Fibroblast of peridontal ligament (primary cell): Measurements from ENCODE around the gene BCAS3.

Source experiments
- DNase-seq: peaks from one replicate; pipeline ENCODE4 v3.0.0-alpha.2; 2010; ENCODE audit errors: extremely low read depth

Gene BCAS3

DNA sequence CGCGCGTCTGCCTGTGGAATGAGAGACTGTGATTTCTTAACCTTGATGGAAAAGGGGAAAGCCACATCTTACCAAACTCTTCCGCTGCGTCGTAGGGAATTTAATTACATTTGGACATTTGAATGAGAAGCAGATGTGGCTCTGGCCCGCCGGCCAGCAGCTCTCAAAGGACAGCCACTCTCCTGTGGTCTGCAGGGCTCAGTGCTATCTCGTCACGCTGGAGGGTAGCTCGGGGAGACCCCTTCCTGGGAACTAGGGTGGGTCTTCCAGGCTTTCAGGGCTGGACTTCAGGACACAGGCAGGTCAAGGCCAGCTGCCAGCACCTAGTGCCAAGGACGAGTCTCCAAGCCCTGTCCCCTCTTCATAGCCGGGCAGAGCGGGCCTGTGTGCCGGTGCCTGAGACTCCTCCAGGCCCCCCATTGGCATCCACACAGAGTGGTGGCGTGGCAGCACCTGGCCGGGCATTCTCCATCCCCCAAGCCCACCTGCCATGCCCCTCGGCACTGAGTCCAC, 706.1 kb downstream of the BCAS3 start:
- DNase-seq, result peak; percentile 92

DNA sequence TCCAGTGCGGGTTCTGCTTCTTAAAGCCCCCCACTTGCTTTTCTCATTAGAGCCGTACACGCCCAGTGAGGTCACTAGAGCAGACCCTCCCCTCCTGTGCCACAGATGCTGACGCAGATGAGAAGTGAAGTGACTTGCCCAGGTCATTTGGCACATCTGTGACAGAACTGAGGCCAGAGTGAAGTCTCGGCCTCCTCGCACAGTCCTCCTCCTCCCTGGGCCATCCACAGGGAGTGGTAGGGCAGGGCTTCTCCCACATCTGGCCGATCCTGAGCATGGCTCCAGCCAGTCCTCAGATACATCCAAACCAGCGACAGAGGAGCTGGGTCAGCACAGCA, 706.7 kb downstream of the BCAS3 start:
- DNase-seq, result no peak

DNA sequence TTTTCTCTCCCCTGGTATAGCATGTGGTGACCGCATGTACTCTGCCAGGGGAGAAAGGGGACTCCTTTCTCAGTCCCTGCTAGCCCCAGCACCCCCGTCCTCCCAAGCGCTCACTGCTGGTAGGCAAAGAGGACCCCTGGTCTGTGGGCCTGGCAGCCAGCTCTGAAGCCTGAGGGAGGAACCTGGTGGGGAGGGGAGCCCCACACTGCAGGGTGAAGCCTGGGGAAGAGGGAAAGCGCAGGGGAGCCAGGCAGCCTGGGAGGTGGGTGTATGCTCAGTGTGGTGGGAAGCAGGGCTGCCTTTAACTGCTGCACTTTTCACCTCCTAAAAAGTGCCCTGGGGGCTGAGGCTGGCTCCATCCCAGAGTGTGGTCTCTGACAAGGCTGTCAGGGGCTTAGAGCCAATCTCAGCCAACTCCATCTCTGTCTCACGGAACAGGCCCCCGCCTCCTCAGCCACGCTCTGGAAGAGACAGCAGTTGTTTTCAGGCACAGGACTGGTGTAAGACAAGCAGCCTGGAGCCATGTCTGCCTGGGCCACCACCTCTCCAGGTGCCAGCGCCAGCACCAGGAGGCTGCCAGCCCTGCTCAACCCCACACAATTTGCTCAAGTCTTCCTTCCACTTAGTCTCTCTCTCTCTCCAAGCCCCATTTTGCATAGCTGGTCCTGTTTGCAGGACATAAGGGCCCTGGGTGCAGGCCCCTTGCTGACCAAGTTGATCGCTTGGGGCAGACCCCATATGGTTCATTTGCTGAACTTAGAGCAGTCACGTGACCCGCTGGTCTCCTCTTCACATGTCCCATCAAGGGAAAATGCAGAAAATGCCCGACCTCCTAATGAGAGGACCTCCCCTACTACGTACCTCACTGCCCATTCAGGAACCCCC, 707.3 kb downstream of the BCAS3 start:
- DNase-seq, result no peak

GRCh38 chr17:61385577-61386236, 708.1 kb downstream of the BCAS3 start:
- DNase-seq, result peak; percentile 40

GRCh38 chr17:61386251-61386650, 708.6 kb downstream of the BCAS3 start:
- DNase-seq, result no peak

DNA sequence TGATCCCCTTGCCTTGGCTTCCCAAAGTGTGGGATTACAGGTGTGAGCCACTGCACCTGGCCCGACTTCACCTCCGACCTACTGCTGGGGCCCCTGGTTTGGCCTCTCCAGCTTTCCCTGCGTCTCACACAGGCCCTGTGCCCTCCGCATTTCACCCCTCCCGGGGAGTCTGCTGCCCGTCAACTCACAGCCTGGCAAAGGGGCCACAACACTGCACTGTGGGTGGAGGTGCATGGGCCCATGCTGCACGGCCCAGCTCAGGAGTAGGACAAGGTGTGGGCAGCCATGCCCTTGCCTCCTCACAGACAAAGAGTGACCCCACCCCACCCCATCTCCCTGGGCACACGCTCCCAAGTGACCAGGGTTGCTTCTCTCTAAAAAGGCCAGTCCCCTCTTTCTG, 709.4 kb downstream of the BCAS3 start:
- DNase-seq, result no peak

DNA sequence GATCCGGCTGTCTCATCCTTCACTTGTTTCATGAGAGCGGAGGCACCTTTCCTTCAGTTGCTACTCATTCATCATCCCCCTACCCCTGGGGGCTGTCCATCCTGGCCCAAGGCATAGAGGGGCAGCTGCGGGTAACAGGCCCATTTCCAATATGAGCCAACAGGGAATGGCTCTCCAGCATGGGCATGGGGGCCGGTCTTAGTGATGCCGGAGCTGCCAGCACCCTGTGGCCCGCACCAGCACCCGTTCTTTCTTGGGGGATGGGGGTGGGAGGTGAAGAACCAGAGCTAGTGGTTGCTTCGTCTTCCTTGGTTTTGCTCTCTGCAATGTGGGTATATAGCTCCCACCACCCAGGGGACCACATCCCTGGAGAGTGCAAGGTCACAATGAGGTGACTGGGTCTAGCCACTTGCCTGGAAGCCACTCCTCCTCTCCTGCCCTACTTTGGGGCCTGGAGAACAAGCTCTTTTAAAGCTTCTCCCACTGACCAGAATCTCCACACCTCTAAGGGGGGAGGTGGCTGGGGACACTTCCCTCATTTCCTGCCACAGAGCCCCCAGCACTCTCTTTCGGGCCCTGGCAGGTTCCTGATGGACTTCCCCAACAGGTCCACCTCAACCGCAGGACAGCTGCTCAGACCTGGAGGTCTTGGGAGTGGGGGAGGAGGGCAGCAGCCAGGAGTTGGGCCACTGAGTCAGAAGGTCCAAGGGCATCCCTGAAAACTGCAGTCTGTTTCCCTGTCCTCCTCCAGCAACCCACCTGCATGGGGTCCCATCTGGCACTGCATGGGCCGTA, 710.1 kb downstream of the BCAS3 start:
- DNase-seq, result no peak

DNA sequence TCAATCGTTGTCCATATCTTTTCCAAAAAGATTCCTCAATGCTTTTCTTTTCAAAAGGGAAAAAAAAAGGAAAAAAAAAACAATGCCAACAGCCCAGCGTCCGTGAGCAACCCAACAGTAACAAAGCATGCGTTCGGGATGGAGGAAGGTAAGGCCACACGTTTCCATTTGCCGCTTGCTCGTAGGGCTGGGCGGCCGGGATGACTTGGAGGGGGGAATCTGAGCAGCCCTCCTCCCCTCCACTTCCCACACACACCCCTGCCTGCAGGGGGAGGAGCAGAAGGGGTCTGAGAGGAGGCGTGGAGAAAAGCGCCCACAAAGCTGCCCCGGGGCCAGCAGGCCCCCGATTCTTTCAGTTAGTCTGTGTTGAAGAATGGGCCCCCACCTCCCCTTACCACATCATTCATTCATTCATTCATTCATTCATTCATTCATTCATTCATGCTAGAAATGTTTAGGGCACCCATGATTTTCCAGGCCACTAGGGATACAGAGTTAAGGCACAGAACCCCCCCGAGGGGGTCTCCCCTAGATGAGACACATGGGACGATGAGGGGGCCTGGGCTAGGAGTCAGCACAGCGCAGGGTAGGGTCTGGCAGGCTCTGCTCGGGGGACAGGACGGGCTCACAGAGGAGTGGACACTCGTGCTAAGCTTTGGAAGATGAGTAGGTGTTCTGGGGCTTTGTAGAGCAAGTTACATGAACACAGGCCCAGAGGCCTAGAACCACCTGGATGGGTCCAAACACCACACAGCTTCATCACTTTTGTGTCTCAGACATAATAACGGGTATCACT, 711.1 kb downstream of the BCAS3 start:
- DNase-seq, result no peak

DNA sequence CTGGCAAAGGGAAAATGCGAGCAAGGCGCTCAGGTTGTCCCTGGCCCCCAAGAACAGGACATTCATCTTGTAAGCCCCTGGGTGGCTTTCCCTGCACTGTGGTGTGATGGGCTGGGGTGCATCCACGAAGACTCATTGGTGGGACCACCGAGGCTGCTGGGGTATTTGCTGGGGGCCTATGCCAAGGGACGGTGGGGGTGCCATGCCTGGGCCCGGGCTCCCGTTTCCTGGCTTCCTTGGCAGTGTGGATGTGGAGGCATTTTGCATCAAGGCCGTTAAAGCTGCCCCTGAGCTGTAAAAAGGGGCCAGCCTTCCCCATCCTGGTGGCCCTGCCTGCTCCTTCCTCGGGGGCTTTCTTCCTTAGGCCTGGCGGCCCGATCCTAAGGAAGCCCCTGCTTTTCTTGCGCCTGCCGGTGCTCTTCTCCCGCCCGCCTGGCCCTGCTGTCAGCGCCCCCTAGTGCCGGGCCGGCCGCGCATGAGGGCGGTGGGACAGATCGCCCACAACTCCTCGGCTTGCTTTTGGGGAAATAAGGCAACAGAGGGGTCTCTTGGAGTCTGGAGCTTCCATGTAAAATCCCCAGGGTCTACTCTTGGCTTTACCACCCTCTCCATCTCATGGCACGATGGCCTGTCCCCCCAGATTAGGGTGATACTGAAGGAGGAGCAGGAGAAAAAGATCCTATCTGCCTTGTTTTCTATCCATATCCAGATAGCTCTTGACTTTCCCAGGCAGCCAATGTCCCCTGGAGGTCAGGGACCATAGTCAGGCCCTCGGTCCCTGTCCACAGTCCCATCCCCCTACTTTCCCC, 712.2 kb downstream of the BCAS3 start:
- DNase-seq, result peak; percentile 45

- no peak for DNase-seq
Observed at GRCh38 chr17:61390479-61390791, 712.8 kb downstream of the BCAS3 start.

GRCh38 chr17:61391595-61392291, 714.1 kb downstream of the BCAS3 start:
- DNase-seq, result no peak

DNA sequence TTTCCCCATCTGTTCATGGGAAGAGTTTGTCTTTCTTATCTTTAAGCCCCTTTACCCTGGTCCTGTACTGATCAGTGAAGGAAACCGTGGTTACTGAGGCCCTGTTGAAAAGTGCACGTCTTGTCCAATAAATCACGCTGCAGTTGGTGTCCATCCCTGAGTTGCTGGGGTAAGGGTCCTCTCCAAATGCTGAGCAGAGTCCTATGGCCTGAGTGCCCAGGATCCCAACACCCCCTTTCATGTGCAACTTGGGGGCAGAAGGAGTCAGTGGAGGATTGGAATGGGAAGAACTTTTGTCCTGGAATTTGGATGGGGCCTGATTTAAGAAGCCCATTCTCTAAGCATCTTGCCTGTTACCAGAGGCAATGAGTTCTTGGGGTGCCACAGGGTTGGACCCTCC, 715.0 kb downstream of the BCAS3 start:
- DNase-seq, result no peak

DNA sequence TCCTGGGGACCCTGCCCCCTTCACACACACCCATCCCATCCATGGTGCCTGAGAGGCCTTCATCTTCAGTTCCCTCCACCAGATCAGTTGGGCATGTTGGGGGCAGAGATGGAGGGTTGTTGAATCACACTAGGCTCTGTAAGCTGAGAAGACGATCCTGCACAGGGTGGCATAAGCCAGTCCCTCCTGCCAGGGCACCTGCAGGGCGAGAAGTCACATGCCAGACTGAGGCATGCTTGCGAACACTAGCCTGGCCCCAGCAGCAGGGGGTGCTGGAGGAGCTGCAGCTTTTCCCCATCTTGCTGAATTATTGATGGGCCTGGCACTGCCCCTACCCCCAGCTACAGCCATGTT, 715.9 kb downstream of the BCAS3 start:
- DNase-seq, result no peak

DNA sequence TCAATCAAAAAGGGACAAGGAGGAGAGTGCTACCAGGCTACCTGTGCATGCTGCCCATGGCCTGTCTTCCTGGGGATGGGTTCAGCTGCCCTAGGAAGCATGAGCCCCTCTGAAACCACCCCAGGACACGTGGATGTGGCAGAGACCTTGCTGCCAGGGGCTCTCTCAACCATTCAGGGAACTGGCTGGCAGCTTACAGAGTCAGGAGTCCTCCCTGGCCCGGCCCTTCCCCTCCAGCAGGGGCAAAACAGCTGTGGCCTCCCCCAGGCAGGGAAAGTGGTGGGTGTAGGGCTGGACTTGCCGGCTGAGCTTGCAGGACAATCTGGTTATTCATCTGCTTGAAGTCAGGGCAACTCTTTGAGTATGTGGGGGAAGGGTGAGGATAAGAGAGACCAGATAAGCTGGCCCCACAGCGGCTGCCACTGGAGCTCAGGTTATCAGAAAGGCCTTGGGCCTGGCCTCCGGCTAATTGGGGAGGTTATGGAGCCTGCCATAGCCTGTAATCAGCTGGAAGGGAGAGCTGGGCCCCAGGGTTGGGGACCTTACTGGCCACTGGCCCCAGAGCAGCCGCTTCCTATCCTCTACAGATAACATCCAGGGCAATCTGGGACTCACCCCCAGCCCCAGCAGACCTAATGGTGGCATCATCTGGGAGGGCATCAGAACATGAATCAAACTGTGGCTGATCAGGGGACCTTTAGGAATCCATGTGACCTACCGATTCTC, 716.4 kb downstream of the BCAS3 start:
- DNase-seq, result no peak

DNA sequence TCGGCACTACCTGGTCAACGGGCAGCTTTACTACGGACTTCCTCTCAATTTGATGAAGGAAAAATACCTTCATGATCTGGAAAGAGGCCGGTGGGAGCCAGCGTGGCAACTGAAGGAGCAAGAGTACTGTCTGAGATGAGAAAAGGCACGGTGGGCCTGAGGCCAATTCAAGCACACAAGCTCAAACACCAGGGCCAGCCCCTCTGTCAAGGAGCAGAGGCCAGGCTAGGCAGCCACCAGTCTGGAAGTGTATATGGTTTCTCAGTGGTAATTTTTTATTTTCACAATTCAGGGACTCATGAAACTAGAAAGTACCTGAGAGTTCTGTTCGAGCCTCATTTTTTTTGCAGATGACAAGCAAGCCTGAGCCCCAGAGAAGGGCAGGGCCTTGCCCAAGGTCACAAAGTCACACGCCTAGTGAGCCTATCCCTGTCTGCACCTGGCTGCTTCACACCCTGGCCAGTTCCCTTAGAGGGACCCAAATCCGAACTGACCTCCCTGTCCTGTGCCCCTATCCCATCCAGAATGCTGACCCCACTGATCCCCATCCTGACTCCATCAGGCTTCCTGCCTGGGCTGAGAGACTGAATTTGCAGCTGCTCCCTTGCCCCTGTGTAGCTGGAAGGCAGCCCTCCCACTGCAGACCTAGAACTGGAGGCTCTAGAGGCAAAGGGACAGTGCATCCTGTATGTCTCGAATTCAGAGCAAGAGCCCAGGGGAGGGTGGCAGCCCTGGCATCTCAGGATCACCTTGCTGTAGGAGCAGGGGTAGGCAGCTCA, 717.2 kb downstream of the BCAS3 start:
- no peak for DNase-seq

DNA sequence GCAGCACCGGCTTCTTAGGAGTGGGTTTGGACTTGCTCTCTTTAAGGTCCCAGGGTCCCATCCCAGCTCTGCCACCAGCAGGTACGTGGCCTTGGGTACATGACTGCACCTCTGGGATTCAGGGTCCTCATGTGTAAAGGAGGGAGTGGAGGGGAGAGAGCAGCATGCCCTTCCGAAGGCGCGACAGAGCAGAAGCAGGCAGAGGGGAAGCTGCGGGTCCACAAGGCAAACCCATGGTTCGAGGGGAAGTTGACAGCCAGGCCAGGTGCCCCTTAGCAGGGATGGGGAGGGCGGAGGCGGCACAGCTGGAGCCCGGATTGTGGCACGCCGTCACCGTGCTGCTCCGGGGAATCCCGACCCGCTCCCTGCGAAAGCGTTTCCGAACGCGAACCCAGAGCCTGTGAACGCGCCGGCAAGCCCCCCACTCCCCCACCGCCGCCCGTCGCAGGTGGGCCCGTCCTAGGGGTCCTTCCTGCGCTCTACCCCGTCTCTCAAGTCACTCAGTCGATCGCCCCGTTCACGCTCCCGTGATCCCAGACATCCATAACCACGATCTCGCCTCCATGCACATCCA, 717.8 kb downstream of the BCAS3 start:
- no peak for DNase-seq

DNA sequence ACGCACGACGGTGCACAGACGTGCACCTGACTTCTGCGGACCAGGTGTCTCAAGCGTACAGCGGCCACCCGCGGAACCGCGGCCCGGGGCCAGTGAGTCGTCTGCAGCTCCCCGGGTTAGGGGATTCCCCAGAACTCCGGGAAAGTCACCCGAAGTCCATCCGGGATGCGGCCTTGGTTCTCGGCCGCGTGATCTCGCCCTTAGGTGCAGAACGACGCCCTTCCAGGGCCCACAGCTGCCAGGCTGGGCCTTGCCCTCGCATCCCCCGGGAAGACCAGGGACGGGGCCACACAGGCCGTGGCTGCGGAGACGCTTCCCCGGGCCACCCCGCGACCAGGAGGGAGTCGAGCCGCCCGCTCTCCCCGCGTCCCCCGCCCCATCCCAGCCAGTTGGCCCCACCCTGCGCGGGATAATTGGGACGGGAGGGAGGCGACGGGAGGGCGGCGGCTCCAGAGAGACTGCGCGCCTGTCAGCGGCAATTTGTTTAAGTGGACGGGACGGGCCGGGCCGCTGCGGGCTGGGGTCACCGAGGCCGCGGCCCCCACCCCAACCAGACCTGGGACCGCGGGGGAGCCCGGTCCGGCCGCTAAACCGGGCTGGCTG, 718.4 kb downstream of the BCAS3 start:
- no peak for DNase-seq

DNA sequence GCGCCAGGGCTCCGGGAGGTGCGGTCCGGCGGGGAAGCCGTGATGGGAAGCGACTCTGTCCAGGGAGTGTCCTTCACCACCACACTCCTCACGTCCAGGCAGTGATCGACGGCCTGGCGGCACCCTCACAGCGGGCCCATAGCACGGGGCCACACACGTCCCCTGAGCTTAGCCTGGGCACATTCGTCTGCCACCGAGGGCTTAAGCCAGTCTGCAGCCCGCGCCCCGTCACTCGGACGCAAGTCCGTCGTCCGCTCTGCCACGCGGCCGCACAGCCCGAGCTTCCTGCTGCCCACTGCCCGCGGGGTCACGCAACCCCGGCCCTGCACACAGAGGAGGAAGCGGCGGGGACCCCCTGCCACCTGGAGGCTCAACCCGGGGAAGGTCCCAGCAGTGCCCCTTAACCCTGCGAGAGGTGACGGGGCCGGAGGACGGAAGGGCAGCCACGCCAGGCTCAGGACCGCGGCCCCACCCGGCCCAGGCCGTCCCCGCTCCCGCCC, 719.0 kb downstream of the BCAS3 start:
- DNase-seq, result no peak
